ENCODE data around the gene SNX20.
A peak's percentile ranks its signal among the peaks of the same experiment; 100 is the strongest.

SNX20 gene

DNA sequence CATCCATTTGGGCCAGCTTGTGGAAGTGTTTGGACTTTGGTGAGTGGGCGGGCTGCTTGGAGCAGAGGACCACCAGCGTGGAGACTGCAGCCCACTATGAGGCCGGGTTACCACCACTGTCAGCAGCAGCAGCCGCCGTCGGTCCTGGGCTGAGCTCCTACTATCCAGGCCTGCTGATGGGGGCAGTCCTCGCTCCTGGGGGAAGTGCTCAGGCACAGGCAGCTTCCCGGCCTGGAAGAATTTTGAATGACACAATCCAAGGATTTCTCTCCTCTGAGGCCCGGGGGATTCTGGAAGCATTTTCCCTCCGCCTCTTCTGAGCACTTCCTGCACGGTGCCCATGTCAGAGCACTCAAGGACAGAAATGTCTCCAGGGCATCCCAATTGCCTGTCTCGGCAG, 7.0 kb upstream of the SNX20 start:
- DNase-seq (ENCODE audit: low read depth), result no peak
- no peak overlapping the region for H3K4me3 ChIP-seq (ENCODE audit: low read depth, low read length)
- TF ChIP-seq POLR2A (IDR thresholded peaks at IDR 0.05; ENCODE audit: extremely low read depth, insufficient read length) (no peak), MYC (IDR thresholded peaks at IDR 0.05; ENCODE audit: low read depth, low read length) (no peak)
- TF ChIP-seq, protein P1, sequence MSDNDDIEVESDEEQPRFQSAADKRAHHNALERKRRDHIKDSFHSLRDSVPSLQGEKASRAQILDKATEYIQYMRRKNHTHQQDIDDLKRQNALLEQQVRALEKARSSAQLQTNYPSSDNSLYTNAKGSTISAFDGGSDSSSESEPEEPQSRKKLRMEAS (IDR thresholded peaks at IDR 0.05; ENCODE audit: low read depth, low read length), result no peak
- TF ChIP-seq, protein P2, sequence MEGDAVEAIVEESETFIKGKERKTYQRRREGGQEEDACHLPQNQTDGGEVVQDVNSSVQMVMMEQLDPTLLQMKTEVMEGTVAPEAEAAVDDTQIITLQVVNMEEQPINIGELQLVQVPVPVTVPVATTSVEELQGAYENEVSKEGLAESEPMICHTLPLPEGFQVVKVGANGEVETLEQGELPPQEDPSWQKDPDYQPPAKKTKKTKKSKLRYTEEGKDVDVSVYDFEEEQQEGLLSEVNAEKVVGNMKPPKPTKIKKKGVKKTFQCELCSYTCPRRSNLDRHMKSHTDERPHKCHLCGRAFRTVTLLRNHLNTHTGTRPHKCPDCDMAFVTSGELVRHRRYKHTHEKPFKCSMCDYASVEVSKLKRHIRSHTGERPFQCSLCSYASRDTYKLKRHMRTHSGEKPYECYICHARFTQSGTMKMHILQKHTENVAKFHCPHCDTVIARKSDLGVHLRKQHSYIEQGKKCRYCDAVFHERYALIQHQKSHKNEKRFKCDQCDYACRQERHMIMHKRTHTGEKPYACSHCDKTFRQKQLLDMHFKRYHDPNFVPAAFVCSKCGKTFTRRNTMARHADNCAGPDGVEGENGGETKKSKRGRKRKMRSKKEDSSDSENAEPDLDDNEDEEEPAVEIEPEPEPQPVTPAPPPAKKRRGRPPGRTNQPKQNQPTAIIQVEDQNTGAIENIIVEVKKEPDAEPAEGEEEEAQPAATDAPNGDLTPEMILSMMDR (IDR thresholded peaks at IDR 0.05; ENCODE audit: low read depth, low read length), result no peak

- no peak overlapping the region for H3K4me3 ChIP-seq (ENCODE audit: low read depth, low read length)
- peak; percentile 87 for DNase-seq (ENCODE audit: low read depth)
- TF ChIP-seq, protein P1 (IDR thresholded peaks at IDR 0.05; ENCODE audit: low read depth, low read length), result no peak
- TF ChIP-seq, protein P2 (IDR thresholded peaks at IDR 0.05; ENCODE audit: low read depth, low read length), result no peak
- TF ChIP-seq POLR2A (IDR thresholded peaks at IDR 0.05; ENCODE audit: extremely low read depth, insufficient read length), result no peak
- no peak for TF ChIP-seq MYC (IDR thresholded peaks at IDR 0.05; ENCODE audit: low read depth, low read length)
Measured at GRCh38 chr16:50685462-50686063, 4.5 kb upstream of the SNX20 start.

GRCh38 chr16:50684823-50685461, 3.8 kb upstream of the SNX20 start:
- no peak overlapping the region for H3K4me3 ChIP-seq (ENCODE audit: low read depth, low read length)
- DNase-seq (ENCODE audit: low read depth), result peak; percentile 82
- TF ChIP-seq, protein P1 (IDR thresholded peaks at IDR 0.05; ENCODE audit: low read depth, low read length), result 0 out of 2 replicates have a peak, but pooled peaks have one; percentile 5
- TF ChIP-seq, protein P2 (IDR thresholded peaks at IDR 0.05; ENCODE audit: low read depth, low read length), result no peak

DNA sequence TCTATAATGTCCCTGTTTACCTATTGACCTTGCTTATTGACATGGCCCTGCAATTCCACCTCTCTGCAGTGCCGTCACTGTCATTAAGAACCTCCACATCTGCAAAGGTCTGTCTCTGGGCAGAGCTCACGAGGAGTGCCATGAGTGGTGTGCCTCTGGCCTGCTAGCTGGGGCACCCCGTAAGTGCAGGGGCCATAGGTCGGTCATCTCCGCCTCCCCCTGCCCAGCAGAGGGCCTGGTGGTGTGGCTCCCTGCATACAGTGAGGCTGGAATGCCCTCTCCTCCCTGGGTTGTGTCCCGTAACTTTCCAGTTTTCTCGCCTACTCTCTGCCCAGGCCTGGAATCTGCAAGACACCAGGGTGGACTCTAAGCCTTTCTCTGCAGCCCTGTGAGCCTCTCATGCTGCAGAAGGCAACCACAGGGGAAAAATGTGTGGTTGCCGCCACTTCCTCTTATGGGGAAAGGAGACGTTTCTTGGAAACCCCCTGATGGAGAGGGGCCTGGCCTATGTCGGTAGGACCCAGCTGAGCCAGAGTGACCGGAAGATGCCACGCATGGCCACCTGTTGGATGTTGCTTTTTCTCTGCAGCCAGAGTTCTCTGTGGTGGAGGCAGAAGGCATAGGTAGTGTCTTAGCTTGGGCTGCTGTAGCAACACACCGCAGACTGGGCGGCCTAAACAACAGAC, 2.7 kb upstream of the SNX20 start:
- peak; percentile 97 for DNase-seq (ENCODE audit: low read depth)
- TF ChIP-seq POLR2A (IDR thresholded peaks at IDR 0.05; ENCODE audit: extremely low read depth, insufficient read length) (no peak), MYC (IDR thresholded peaks at IDR 0.05; ENCODE audit: low read depth, low read length) (peak; percentile 52)
- TF ChIP-seq, protein P2 (IDR thresholded peaks at IDR 0.05; ENCODE audit: low read depth, low read length), result no peak
- TF ChIP-seq, protein P1 (IDR thresholded peaks at IDR 0.05; ENCODE audit: low read depth, low read length), result peak; percentile 52
- H3K4me3 ChIP-seq (ENCODE audit: low read depth, low read length), result peak overlapping the region; percentile 27

DNA sequence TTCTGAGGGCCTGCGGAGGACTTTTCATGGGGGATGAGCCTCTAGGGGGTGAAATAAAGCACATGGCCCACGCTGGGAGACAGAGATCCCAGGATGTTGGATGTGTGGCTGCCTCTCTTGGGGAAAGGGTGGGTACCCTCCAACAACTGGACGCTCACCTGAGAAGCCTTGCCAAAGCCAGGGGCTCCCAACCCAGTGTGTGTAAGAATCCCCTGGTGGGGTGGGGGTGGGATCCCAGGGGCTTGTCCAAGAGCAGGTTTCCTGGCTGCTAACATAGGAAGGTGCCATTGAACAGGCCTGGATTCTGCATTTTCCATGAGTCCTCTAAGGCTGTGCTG, 587 bp downstream of the SNX20 start:
- DNase-seq (ENCODE audit: low read depth), result no peak
- TF ChIP-seq POLR2A (IDR thresholded peaks at IDR 0.05; ENCODE audit: extremely low read depth, insufficient read length), result no peak
- TF ChIP-seq, protein P1 (IDR thresholded peaks at IDR 0.05; ENCODE audit: low read depth, low read length), result peak; percentile 35; the same call in 1 of the 2 replicates
- peak overlapping the region; percentile 84 for H3K4me3 ChIP-seq (ENCODE audit: low read depth, low read length)

Measured in NB4 (cell line).